NCI-H526 treated with DMSO at 0.1 percent for 48 hours (cell line): ENCODE results near the gene PACSIN3.
"Not testable (repeated sequence)": the region's sequence is repeated elsewhere in the genome, so short reads cannot be mapped to it uniquely, and the experiment has no call there.

ENCODE experiments used
- DNase-seq: peaks from one replicate; lab custom pipeline; 2025; lab: John Stamatoyannopoulos, UW

Gene PACSIN3

DNA sequence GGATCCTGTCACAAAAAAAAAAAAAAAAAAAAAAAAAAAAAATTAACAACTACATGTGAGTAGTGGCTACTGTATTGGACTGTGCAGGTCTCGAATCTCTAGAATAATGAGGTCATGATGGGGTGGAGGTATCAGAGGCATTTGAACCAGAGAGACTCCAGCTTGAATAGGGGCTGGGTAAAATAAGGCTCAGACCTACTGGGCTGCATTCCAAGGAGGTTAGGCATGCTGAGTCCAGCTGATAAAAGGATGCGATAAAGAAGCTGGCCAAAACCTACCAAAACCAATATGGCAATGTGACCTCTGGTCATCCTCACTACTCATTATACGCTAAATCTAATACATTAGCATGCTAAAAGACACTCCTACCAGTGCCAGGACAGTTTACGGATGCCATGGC, 5.9 kb upstream of the PACSIN3 start:
- DNase-seq = no peak

DNA sequence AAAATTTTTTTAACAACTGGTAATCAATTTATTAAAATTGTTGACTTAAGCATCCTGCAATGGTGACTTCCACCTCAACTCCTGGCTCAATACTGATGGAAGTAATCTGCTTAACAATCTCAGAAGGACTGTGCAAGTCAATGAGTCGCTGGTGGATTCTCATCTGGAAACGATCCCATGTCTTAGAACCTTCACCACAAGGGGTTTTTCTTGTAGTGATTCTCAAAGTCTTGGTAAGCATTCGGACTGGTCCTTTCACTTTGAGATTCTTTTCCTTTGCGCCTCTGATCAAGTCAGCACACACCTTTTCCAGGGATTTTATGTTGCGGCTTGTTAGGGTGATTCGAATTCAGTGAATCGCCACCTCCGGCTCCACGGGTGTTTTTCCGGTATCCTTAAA, 4.9 kb upstream of the PACSIN3 start:
- DNase-seq = not testable (repeated sequence)

DNA sequence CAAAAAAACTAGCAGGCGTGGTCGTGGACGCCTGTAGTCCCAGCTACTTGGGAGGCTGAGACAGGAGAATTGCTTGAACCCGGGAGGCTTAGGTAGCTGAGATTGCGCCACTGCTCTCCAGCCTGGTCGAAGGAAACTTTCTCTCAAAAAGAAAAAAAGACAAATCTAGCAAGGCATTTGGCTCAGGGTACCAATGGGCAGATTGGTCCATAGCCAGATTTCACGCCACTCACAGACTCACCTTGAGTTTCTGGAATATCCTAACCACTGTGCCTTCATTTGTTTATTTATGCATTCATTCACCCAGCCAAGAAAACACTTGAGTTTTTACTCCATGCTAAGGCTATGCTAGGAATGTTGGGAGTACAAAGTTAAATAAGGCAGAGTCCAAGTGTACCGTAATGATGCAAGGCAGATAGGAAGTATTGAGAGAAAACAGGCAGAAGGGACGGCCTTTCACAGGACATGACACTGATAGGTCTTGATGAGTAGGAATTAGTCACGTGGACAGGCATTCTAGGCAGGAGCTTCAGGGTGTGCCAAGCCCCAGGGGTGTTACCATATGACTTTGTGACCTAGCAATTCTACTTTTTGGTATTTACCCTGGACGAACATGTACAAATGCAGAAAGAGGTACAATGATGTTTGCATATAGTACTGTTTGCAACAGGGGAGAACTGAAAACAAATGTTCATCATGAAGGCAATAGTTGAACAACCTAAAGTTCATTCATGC, 3.0 kb upstream of the PACSIN3 start:
- DNase-seq = no peak

DNA sequence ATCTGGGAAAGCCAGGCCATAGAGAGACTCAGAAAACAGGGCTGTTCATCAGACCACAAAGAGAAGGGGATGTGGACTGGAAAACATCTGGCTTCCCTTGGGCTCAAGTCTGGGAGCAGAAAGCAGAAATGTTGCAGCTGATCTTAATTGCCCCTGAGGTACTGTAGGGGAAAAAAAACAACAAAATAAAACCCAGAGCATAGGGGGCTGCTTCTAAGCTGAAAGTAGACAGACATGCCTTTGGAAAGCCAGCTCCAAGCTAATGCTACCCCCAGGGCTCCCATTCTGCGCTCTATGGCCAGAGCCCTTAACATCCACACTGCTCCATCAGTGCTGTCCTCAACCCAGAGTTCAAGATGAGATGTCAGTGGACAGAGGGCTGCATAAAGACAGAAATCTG, 2.0 kb upstream of the PACSIN3 start:
- no peak for DNase-seq

DNA sequence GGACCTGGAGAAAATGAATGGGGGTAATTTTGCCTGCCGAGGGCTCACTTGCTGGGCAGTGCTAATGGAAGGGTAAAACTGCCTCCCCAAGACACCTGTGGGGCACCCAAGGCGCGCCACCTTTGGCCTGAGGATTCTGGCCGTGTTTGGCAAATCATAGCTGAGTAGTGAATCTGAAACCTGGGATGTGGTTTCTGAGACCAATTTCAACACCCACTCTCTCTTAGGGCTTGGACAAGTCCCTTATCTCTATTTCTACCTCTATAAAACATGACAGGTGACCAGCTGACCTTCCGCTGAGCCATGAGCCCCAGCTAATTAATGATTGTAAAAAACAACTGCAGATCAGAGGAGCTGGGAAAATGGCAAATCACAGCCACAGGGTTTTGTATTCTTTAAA, 1.5 kb upstream of the PACSIN3 start:
- no peak for DNase-seq

DNA sequence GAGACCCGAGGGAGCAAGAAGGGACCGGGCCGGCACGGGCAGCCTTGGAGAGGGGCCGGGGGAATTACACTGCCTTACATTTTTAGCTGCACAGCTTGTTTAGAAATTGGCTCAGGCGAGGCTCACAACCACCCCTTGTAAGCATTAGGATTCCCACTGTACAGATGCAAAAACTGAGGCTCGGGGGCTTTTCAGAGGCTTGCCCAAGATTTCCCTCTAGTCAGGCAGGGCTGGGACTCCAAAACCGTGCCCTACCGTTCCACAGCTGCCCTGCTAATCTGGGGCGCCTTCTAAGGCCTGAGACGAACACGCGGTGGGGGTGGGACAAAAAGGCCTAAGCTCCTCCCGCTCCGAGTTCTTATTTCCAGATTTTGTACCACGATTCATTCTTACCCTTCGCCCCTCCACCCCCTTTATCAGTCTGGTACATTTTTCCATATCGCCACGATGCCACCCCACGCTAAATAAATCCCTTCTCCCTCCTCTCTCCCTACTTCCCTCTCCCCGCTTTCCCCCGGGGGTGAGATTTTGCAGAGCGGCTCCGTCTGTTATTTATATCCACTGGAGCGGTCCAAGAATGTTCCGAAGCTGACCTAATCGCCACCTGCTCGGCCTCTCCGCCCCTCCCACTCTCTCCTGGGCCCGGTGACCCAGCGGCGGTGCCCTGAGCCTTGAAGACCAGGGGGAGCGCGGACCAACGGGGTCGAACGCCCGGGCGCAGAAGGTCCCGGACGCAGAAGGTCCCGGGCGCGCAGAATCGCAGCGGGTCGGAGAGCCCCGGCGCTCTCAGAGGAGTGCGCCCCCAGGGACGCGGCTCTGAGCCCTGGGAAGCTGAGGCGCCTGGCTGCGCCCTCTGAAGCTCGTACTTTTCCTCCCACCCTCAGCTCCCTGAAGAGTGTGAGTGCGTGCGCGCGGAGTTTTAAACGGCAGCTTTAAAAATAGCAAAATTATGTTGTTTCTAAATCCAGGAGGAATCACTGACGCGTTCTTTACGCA, 764 bp upstream of the PACSIN3 start:
- DNase-seq = no peak

DNA sequence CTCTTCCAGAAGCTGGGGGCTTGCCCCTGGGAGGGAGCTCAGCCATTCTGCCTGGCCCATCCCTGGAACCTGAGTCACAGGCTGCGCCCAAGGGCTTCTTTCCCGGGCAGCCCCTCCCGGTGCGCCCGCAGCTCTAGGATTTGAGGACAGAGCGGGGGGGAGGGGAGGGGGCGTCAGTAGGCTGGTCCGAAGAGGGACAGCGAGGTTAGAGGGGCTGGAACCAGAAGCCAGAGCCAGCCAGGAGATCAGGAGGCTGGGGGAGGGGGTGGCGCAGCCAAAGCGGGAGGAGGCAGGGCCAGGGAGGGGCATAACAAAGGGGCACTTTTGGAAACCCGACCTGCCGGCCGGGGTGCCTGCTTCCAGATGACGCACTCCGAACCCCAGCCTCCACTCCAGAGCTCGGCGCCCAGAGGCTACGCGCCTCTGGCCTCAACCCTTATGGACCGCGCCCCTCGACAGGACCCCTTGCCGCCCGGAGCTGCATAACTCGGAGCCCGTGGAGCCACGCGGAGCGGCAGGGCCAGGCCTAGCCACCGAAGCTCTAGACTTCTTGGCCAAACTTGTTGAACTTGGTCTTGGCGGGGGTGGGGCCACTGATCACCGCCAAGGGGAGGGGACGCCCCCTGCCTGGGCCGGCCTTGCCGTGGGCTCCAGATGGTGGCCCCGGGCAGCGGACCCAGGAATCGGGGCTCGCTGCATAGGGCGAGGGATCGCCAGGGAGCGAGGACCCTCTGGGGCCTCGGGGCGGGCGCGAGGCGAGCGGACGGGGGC, 744 bp downstream of the PACSIN3 start:
- DNase-seq = no peak

DNA sequence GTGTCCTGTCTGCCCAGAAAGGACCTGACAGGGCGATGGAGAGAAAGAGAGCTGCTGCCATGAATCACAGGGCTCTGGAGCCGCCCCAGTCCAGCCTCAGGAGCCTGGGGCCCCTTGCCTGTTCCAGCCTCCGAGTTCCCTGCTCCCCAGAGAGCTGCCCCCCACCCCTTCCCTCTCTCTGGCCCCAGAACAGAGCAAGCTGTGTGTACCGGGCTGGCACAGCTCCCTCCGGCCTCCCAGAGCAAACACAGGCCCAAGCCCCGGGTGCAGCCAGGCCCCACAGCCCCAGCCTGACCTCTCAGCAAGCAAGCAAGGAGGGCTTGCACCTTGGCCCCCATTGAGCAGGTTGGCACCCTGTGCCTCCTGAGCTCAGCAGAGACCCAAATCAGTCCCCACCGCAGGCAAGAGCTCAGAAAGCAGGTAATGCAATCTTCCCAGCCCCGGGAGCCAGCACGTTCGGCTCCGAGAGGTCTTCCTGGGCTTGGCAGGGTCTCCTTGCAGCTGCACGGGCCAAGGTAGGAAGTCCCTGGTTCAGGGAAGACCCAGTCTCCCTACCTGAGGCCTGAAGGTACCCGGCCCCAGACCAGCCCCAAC, 1.4 kb downstream of the PACSIN3 start:
- DNase-seq = no peak

DNA sequence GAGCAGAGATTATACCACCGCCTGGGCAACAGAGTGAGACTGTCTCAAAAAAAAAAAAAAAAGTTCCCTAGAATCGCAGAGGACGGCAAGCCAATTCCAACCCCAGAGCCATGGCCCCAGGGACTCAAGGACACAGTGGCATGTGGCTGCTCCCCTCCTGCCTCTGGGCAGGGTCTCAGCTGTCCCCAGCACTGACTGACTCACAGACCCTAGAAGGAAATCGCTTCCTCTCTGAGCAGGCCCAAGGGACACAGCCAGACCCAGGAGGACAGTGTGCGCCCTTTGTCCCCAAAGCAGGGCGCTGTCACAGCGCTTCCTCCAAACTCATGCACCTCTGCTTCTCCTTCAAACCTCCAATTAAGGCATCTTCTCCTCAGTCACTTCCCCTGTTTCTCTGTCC, 2.3 kb downstream of the PACSIN3 start:
- no peak for DNase-seq

DNA sequence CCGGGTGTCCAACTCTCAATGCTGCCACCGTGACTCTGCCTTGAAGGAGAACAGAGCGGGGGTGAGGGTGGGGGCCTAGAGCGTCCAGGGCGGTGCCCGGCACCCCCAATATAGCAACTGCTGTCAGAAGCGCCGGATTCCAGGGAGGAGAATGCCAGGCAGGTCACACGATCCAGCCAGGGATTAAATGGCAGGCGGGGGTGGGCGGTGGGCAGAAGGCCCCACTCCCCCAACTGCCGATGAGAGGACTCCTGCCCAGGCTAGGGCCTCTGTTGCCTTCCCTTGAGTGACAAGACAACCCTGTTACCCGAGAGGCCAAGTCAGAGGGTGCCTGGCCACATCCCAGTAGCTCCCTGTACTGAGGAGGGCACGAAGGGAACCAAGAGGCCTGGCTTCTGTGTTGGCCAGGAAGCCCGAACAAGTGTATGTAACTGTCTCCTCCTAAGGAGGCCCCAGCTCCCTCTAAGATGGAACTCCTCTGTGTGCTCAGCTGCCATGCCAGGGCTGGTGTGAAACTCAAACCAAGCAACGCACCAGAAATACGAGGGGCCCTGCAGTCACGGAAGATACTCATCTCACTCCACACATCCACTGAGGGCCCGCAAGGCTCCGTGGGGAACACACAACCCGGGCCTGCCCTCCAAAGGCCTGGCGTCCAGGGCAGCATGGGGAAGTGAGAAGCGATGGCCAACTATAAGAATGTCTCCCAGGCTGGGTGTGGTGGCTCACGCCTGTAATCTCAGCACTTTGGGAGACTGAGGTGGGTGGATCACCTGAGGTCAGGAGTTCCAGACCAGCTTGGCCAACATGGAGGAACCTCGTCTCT, 3.0 kb downstream of the PACSIN3 start:
- DNase-seq = no peak

DNA sequence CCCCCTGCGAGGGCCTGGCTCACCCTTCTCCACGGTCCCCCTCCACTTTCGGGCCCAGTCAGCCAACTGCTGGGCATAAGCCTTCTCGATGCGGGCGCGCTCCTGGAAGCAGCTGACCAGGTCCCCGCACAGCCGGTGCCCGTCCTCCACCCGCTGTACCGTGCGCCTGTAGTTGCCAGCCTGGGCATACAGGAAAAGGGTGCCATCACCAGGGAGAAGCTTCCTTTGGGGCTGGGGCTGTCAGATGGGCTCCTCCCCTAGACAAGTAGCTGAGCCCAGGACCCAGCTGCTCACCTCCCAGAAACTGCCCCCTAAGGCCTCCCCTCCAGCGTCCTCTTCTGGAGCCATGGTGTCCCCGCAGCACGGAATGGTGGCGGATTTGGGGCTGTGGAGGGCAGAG, 3.9 kb downstream of the PACSIN3 start:
- DNase-seq = no peak

DNA sequence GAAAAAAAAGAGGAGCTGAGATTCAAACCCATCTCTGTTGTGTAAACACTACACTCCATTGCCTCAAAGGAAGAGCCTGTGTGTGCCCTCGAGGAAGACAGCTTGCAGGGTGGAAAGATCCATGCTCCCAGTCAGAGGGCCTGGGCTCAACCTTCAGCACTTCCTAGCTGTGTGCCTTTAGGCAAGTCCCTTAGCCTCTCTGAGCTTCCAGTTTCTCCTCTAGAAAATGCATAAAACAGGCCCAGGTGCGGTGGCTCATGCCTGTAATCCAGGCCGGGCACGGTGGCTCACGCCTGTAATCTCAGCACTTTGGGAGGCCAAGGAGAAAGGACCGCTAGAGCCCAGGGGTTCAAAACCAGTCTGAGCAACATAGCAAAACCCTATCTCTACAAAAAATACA, 5.0 kb downstream of the PACSIN3 start:
- DNase-seq = no peak

DNA sequence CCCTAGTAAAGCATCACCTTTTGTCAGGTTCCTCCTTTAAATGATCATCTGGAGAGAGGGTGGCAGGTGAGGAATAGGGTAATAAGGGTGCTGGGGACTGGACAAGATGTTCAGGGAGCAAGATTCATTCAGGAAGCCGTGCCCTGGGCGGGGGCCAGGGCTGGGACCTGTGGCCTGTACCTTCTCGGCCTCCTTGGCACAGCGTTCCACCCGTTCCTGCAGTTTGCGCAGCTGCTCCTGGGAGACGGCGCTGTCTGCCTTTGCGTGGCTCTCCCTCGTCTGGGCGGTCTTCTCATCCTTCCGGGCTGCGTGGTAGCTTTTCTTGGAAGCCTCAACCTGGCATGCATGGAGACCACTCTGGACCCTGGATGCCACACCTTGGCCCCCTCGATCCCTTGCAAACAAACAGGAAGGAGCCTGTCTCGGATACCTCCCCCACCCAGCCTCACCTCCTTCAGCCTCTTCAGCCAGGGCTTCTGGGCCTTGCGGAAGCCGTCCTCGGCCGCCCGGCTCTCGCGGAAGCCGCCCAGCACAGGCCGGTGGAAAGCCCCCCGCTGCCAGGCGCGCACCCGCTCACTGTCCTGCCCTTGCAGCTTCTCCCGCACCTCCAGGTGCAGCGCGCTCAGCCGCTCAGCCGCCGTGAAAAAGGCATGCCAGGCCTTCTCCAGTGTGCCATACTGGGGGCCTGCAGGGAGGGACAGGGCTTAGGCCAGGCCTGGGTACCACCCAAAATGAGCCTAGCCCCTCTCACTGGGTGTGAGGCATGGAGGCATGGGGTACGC, 6.0 kb downstream of the PACSIN3 start:
- no peak for DNase-seq

DNA sequence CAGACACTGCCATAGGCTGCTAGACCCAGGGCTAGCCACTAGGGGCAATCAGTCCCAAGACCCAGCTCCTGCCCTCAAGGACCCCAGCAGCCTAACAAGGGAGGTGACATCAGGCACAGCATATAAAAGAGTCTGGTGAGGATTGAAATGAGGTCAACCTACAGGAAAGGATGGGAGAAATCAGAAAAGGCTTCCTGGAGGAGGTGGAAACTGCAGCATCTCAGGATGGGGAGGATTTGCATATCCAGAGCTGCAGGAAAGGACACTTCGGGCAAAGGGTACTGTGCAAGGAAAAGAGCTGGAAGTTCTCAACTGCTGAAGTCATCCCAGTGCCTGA, 6.6 kb downstream of the PACSIN3 start:
- peak; percentile 13 for DNase-seq

DNA sequence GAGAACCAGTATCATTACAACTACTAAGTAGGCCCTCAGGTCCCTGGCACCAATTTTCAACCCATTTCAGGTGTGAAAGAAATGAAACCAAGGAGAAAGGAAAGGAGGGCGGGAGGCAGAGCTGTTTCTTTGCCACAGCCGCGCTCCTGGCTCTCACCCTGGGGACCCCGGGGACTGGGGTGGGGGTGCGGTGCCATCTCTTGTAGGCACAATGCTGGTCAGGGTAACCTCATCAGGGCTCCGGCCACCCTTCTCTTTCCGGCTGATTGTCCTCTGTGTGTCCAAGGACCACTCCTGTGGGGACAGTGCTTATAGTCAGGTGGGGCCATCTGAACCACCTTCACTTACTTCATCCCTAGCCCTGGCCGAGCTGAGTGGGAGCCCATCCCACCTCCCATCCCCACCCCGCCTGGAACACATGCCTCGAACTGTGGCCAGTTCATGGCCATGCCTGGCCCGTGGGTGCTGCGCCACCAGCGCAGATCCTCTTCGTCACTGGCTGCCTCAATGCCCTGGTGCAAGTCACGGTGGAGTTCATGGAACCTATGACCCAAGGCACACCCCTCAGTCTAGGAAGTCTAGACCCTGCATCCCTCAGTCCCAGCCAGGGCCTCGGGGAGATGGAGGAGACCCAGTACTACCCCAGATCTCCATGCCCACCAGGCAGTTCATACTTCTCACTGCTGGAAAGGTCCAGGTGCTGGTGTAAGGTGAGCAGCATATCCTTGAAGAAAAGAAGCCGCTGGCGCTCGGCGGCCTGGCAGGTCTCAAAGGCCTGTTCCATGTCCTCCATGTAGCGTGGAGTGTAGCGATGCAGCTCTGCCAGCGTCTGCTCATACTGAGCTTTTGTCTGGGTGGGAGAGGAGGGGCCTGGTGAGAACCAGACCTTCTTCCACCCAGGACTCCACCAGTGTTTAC, 7.2 kb downstream of the PACSIN3 start:
- DNase-seq = no peak

DNA sequence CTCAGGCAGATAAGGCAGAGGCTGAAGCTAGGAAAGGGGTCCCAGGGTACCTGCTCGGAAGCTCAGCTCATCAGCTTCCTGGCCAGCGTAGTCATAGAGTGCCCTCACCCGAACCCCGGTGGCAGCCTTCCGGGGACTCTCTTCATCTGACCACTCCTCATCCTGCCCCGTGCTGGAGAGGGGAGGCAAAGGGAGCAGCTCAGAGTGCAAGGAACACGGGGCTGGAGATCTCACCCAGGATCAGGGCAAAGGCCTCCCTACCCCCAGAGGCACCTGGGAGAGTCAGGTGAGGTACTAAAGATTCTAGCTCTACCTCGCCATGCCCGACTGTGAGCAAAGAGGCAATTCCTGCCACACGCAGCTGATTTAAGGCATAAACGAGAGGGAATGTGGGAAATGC, 7.9 kb downstream of the PACSIN3 start:
- no peak for DNase-seq

DNA sequence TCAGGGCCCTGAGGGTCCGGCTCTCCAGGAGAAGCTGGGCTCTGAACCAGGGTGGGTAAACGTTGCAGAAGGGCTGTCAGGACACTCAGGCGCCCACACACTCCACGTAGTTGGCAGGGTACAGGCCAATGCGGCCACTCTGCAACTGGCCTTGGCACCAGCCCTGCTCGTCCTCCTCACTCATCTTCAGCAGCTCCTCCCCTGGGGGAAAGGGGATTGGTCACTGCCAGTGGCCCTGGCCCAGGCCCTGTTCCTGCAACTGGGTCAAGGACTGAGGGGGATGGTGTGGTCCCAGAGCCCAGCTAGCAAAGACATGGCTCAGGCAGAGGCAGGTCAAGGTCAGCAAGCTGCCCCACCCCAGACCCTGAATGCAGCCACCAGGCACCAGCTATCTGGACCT, 8.4 kb downstream of the PACSIN3 start:
- no peak for DNase-seq

DNA sequence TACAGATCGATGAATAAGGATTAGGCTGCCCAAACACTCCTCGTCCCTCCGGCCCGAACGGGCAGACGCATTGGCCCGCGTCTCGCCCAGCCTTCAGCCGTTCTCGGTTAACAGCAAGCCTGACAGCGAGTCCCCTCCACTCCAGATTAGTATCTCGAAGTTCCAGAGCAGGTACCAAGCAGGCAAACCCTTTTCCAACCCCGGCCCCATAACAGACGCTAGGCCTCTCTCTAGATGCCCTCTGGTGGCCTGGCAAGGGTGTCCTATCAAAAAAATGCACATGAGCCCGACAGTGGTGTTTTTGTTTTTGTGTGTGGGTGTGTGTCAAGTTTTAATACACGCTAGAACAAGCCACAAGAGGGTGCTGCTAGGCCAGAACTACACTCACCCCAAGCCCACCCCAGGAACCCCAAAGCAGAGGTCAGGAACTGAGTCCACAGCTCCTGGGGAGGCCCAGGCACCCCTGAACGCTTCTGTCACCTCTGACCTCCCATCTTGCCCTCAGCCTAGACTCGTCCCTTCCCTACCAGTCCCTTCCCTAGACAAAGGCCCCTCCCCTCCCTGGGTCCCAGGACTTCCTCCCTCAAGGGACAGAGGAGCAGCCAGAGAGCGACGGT, 8.9 kb downstream of the PACSIN3 start:
- peak; percentile 90 for DNase-seq
